Measurements from ENCODE around the gene MPHOSPH9. TPM values are rescaled to one million over a fixed set of nuclear protein-coding genes. Genes with fewer than 3 reads are reported as not detected.
"Not testable (repeated sequence)": the region's sequence is repeated elsewhere in the genome, so short reads cannot be mapped to it uniquely, and the experiment has no call there.

Gene MPHOSPH9
- total RNA-seq, 2 donors from 2014 or later: 99.0 to 148 TPM

DNA sequence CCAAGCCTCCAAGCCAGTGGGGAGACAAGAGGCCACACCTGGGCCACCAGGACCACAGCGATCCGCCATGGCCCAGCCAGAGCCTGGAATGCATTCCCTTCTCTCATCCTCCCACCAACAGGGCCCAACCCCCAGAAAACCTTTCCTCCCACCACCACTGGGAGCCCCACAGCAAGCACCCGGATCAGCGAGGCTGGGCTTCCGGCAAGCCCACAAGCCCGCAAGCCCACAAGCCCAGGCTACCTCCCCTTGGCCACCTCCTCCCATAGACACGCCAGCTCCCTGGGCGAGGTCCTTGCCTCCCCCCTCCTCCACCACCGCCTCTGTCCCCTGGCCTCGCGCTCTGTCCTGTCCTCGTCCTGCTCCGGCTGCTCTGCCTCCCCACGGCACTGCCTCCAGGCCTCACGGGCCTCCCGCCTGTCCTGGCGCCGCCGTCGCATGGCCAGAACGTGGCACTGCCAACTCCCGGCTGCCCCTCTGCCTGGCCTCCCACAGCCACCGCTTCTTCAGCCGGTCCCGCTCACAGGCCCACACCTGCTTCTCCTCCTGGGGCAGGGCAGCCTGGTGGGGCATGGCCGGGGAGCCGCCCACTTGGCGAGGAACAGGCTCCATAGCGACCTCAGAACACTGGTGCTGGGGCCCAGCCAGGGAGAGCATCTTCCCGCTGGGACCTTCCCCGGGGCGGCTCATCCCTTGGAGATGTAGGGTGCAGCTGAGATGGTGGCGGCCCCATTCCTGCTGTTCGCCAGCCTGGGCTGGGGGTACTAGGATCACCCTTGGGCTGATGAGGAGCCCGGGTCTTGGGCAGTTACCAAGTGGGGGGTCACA, 33.1 kb upstream of the MPHOSPH9 start:
- ATAC-seq (no peak), DNase-seq (ENCODE audit: low spot score in 2 of 2) (no peak)
- Mint-ChIP-seq H3K9me3 (no peaks in the 10 kb centered on the region), H3K36me3 (peaks cover 0 to 10% of the 10 kb centered on the region in 2 donors), H3K27ac (peak overlapping the region in 1 of 2 donors; percentile 55)

DNA sequence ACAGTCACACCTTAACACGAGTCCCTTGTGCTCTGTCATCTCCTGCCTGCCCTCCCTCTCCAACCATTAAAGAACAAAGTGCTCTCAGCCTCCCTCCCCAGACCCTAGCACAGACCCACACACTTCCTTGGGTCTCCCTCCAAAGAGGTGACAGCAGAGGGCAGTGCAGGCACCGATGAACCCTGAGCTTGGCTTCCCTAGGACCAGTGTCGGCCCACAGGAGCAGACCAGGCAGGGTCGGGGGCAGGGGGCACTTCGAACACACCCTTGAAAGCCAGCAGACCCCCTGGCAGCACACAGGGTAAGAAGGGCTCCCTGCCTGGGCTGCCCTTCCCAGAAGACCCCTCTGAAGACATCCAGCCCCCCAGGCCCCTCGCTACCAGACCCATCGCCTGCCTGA, 31.7 kb upstream of the MPHOSPH9 start:
- Mint-ChIP-seq H3K9me3 (no peaks in the 10 kb centered on the region), H3K27ac (peak overlapping the region in 1 of 2 donors; percentile 73), H3K36me3 (peaks cover 0 to 14% of the 10 kb centered on the region in 2 donors)
- peak in 1 of 2 donors; percentile 53 for ATAC-seq
- peak in 1 of 2 donors; percentile 19 for DNase-seq (ENCODE audit: low spot score in 2 of 2)

DNA sequence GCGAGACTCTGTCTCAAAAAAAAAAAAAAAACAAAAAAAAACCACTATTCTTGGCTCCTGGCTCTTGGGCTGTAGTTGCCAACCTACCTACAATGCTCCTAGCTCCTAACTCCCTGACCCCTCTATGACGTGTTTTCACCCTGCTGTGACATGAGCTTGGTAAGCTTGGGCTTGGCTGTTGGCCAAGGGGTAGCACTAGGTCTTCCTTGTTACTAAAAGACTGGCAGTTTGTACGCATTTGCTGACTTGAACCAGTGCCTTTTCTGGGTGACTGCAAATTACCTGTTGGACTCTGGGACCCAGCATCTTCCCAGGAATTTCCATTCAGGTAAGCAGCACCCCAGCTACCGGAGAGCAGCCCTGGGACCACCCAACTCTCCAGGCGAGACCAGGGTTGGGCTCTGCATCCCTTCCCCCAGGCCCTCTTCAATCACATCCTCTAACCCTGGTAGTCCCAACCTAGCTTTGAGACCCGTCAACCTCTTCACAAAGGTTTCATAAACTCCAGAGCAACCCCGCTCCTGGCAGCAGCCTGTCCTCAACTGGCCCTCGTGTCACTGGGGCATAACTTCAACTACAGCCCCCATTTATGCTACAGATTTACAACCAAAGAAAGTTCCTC, 30.4 kb upstream of the MPHOSPH9 start:
- H3K9me3 Mint-ChIP-seq: no peaks in the 10 kb centered on the region
- peak overlapping the region in 1 of 2 donors; percentile 87 for H3K27ac Mint-ChIP-seq
- DNase-seq (ENCODE audit: low spot score in 2 of 2): no peak
- ATAC-seq: no peak
- H3K36me3 Mint-ChIP-seq: peaks cover 0 to 15% of the 10 kb centered on the region in 2 donors

DNA sequence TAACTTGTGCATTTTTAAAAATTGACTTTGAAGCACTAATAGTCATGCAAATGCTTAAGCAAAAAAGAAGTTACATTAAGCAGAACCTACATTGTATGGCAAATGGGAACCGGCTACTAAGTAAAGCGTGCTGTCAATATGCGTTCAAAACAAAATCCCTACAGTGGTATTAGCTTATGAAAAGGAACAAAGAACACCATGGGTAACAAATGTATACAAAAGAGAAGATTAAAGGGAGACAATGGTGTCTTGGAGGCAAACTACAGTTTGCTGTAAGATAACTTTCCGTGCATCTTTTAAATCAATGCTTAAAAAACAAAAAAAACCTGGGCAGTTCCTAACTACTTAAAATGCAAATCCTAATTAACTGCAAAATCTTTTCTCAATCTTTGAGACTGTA, 28.3 kb upstream of the MPHOSPH9 start:
- no peak for ATAC-seq
- Mint-ChIP-seq H3K36me3 (peaks cover 0 to 15% of the 10 kb centered on the region in 2 donors), H3K27ac (no peak overlapping the region), H3K9me3 (no peaks in the 10 kb centered on the region)
- DNase-seq (ENCODE audit: low spot score in 2 of 2): no peak

DNA sequence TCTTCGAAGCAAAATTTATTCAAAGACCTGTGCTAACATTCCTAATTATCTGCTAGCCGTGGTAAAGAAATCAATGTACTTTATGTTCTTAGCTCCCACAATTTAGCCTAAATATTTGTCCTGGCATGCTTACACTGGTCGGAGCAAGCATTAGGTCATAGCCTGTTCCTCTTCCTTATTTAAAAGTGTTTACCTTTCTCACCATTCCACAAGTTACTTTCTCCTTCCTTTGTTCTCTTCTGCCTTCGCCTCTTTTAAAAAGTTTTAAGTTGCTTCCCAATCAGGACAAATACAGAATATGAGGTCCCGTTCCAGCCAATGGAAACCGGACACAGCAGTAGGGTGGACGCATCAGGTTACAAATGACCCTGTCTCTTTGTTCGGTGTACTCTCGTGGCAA, 27.1 kb upstream of the MPHOSPH9 start:
- Mint-ChIP-seq H3K27ac (no peak overlapping the region), H3K9me3 (no peaks in the 10 kb centered on the region), H3K36me3 (peaks cover 0 to 15% of the 10 kb centered on the region in 2 donors)
- DNase-seq (ENCODE audit: low spot score in 2 of 2) (no peak), ATAC-seq (no peak)

DNA sequence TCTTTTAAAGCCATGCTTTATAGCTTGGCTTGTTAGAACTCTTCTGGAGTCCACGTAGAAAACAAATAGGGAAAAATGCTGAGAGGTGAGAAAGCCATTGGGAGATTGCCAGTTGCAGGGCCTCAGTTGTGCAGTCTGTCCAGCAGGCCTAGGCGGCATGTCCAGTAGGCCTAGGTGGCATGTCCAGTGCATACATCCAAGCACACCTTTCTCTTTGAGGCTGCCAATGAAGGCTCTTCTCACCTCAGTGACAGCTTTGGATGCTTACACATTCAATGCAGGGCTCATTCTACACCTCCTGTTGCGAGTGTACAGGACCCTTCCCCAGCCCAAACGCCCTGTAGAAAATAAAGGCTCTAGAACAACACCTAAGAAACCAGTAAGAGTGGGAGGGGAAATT, 25.7 kb upstream of the MPHOSPH9 start:
- H3K27ac Mint-ChIP-seq: peak overlapping the region in 1 of 2 donors; percentile 39
- ATAC-seq: no peak

DNA sequence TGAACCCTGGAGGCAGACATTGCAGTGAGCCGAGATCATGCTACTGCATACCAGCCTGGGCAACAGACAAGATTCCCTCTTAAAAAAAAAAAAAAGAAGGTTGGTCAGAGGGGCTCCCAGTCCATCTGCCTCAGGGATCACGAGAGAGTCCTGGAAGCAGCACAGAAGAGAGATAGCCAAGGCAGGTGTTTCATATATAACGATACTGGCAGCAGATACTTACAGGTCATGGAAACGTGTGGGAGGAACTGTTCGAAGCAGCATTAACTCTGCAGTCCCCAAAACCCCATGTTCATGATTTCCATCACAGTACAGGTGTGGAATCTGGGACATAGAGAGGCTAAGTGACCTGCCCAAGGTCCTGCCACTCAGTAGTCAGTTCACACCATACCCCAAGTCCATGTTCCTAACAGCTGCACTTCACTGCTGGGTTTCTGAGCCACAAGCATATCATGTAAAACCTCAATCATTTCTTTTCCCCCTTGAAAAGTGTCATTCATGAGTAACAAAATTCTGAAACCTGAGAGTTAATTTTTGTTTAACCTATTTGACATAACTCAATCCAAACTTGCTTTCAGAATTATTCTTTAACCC, 22.0 kb upstream of the MPHOSPH9 start:
- peak in 1 of 2 donors; percentile 26 for DNase-seq (ENCODE audit: low spot score in 2 of 2)
- ATAC-seq: peak; percentile 60 to 61
- Mint-ChIP-seq H3K9me3 (no peaks in the 10 kb centered on the region), H3K36me3 (peaks cover 0 to 17% of the 10 kb centered on the region in 2 donors), H3K27ac (peak overlapping the region; percentile 53 to 84)

More for the DNA sequence above, 25.7 kb upstream of the MPHOSPH9 start:
- no peaks in the 10 kb centered on the region for H3K9me3 Mint-ChIP-seq
- peaks cover 0 to 14% of the 10 kb centered on the region in 2 donors for H3K36me3 Mint-ChIP-seq
- no peak for DNase-seq (ENCODE audit: low spot score in 2 of 2)

DNA sequence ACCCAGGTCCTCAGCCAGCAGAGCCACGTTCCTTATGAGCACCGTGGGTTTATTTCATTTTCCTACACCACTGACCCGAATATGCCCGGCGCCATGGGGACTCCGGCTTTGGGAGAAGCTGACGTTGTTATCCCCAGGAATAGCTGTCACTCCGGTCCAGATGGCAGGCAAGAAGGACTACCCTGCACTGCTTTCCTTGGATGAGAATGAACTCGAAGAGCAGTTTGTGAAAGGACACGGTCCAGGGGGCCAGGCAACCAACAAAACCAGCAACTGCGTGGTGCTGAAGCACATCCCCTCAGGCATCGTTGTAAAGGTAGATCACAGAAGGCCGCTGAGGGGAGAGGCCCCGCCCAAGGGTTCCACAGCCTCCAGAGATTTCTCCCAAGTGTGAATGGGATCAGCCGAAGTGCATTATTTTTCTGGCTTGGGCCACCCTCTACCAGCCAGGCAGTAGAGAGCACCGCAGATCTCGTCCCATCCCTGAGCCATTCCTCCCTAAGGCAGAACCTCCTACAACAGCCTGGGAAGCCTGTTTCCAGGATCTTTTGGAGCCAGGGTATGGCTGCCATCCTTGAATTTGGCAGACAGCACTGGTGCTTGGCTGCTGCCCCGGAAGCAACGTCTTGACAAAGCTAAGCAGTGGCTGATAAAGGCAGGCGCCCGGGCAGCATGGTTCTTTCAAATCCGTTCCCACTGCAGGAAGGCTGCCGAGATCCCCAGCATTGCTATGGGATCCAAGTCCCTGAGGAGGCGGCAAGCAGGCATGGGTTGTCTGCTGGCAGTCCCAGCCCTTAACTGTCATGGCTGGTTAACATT, 20.9 kb upstream of the MPHOSPH9 start:
- Mint-ChIP-seq H3K27ac (peak overlapping the region; percentile 53 to 84), H3K36me3 (peaks cover 0 to 16% of the 10 kb centered on the region in 2 donors), H3K9me3 (no peaks in the 10 kb centered on the region)
- DNase-seq (ENCODE audit: low spot score in 2 of 2) (peak in 1 of 2 donors; percentile 50), ATAC-seq (no peak)

DNA sequence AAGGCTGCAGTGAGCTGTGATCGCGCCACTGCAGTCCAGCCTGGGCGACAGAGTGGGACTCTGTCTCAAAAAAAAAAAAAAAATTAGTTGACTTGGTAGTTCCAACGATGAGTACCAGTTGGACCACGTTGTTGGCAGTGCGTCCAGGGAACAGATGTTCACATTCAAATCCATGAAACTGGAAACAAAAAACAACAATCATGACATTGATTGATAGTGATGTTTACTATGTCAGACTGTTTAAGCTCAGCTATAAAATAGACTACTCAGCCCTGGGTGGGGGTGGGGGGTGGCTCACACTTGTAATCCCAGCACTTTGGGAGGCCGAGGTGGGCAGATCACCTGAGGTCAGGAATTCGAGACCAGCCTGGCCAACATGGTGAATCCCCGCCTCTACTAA, 19.4 kb upstream of the MPHOSPH9 start:
- not testable (repeated sequence) for ATAC-seq; DNase-seq (ENCODE audit: low spot score in 2 of 2); H3K9me3 Mint-ChIP-seq
- Mint-ChIP-seq H3K27ac (peak overlapping the region in 1 of 2 donors; percentile 26), H3K36me3 (peaks cover 0 to 31% of the 10 kb centered on the region in 2 donors)

DNA sequence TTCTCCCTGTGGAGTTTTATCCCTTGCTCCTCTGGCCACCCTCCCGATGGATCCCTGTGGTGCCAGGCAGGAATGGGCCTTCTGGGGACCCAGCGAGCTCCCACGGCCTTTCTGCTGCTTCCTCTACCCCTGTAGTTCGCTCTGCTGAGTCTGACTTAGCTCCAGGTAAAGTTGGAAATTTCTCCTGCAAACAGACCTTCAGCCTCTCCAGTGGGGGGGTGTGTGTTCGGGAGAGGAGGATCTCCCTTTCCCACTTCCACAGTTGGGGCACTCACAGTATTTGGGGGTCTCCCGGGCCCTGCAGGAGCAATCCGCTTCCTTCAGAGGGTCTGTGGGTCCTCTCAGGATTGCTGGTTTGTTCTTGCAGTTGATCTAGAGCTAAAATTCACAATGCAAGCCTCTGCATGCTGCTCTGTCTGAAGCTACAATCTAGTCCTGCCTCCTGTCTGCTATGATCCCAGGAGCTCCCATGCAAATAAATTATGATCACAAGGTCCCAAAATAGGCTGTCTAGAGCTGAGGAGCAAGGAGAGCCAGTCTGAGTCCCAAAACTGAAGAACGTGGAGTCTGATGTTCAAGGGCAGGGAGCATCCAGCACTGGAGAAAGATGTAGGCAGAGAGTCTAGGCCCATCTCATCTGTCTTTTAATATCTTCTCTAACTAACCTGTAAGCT, 18.6 kb upstream of the MPHOSPH9 start:
- ATAC-seq: no peak
- Mint-ChIP-seq H3K27ac (peak overlapping the region in 1 of 2 donors; percentile 26), H3K9me3 (peaks cover 0 to 6% of the 10 kb centered on the region in 2 donors), H3K36me3 (peaks cover 0 to 38% of the 10 kb centered on the region in 2 donors)
- DNase-seq (ENCODE audit: low spot score in 2 of 2): peak in 1 of 2 donors; percentile 18

DNA sequence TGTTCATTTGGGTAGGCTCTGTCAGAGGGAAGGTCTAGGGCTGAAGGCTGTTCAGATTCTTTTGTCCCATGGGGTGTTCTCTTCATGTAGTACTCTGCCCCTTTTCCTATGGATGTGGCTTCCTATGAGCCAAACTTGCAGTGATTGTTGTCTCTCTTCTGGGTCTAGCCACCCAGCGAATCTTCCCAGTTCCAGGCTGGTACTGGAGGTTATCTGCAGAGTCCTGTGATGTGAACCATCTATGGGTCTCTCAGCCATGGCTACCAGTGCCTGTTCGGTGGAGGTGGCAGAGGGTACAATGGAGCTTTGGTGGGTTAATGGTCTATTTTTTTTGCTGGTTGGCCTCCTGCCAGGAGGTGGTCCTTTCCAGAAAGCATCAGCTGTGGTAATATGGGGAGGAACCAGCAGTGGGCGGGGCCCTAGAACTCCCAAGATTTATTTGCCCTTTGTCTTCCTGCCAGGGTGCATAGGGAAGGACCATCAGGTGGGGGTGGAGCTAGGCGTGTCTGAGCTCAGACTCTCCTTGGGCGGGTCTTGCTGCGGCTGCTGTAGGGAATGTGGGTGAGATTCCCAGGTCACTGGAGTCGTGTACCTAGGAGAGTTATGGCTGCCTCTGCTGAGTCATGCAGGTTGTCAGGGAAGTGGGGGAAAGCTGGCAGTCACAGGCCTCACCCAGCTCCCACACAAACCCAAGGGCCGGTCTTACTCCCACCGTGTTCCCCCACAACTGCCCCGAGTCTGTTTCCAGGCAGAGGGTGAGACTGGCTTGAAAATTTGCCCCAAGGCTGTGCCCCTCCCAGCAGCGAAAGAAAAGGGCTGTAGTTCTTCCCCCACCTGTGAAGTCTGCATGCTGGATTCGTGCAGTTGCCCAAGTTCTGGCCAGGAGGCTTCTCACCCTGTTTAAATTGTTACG, 17.8 kb upstream of the MPHOSPH9 start:
- Mint-ChIP-seq H3K9me3 (peaks cover 0 to 6% of the 10 kb centered on the region in 2 donors), H3K27ac (peak overlapping the region; percentile 26 to 68), H3K36me3 (peaks cover 0 to 44% of the 10 kb centered on the region in 2 donors)
- ATAC-seq (no peak), DNase-seq (ENCODE audit: low spot score in 2 of 2) (peak in 1 of 2 donors; percentile 46)

DNA sequence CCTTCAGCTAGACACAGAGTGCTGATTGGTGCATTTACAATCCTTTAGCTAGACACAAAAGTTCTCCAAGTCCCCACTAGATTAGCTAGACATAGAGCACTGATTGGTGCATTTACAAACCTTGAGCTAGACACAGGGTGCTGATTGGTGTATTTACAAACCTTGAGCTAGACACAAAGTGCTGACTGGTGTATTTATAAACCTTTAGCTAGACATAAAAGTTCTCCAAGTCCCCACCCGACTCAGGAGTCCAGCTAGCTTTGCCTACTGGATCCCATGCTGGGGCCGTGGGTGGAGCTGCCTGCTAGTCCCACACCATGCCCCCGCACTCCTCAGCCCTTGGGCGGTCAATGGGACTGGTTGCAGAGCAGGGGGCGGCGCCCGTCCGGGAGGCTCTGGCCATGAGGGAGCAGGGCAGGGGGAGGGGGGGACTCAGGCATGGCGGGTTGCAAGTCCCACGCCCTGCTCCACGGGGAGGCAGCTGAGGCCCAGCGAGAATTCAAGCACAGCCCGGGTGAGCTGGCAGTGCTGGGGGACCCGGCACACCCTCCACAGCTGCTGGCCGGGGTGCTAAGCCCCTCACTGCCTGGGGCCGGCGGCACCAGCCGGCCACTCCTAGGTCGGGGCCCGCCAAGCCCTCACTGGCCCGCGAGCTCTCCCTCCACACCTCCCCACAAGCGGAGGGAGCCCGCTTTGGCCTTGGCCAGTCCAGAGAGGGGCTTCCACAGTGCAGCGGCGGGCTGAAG, 16.2 kb upstream of the MPHOSPH9 start:
- ATAC-seq, H3K27ac Mint-ChIP-seq, H3K9me3 Mint-ChIP-seq: not testable (repeated sequence)
- peaks cover 0 to 51% of the 10 kb centered on the region in 2 donors for H3K36me3 Mint-ChIP-seq
- peak in 1 of 2 donors; percentile 44 for DNase-seq (ENCODE audit: low spot score in 2 of 2)

DNA sequence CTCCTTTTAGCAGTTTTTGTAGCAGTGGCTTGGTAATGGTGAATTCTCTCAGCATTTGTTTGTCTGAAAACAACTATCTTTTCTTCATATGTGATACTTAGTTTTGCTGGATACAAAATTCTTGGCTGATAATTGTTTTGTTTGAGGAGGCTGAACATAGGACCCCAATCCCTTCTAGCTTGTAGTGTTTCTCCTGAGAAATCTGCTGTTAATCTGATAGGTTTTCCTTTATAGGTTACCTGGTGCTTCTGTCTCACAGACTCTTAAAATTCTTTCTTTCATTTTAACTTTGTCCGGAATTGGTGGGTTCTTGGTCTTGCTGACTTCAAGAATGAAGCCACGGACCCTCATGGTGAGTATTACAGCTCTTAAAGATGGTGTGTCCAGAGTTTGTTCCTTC, 15.2 kb upstream of the MPHOSPH9 start:
- not testable (repeated sequence) for H3K27ac Mint-ChIP-seq; ATAC-seq; DNase-seq (ENCODE audit: low spot score in 2 of 2); H3K9me3 Mint-ChIP-seq
- H3K36me3 Mint-ChIP-seq: peaks cover 0 to 45% of the 10 kb centered on the region in 2 donors

DNA sequence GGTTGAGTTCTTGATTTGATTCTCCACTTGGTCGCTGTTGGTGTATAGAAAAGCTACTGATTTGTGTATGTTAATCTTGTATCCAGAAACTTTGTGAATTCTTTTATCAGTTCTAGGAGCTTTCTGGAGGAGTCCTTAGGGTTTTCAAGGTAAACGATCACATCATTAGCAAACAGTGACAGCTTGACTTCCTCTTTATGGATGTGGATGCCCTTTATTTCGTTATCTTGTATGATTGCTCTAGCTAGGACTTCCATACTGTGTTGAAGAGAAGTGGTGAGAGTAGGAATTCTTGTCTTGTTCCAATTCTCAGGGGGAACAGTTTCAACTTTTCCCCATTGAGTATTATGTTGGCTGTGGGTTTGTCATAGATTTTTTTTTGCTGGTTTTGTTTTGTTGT, 12.7 kb upstream of the MPHOSPH9 start:
- Mint-ChIP-seq H3K36me3 (peaks cover 0 to 58% of the 10 kb centered on the region in 2 donors), H3K9me3 (peaks cover 0 to 6% of the 10 kb centered on the region in 2 donors), H3K27ac (peak overlapping the region; percentile 40 to 48)
- no peak for DNase-seq (ENCODE audit: low spot score in 2 of 2)
- ATAC-seq: no peak
